ENCODE measurements around the gene FMN1. TPM values are rescaled to one million over a fixed set of nuclear protein-coding genes. Genes with fewer than 3 reads are reported as not detected.

FMN1 gene
- total RNA-seq, 2 donors from 2014 or later, result 0.60 to 1.1 TPM

GRCh38 chr15:32746116-32746857 lies 448.2 kb downstream of the FMN1 start:
- H3K4me3 Mint-ChIP-seq, result no peak overlapping the region
- peaks cover 6% of the 10 kb centered on the region for H3K9me3 Mint-ChIP-seq
- peaks cover 4% of the 10 kb centered on the region for H3K4me1 Mint-ChIP-seq
- DNase-seq, result no peak
- H3K36me3 ChIP-seq (ENCODE audit: control insufficient read depth, insufficient read depth, low read length), result no peaks in the 10 kb centered on the region
- no peak overlapping the region for H3K27ac Mint-ChIP-seq
- H3K4me1 ChIP-seq (ENCODE audit: control insufficient read depth, insufficient read depth, low read length), result no peaks in the 10 kb centered on the region
- H3K27ac ChIP-seq (ENCODE audit: low read depth, low read length), result no peak overlapping the region
- H3K4me3 ChIP-seq (ENCODE audit: low read length), result no peak overlapping the region
- no peaks in the 10 kb centered on the region for H3K27me3 ChIP-seq (ENCODE audit: control insufficient read depth, insufficient read depth, low read length, poor library complexity, severe bottlenecking)
- H3K36me3 Mint-ChIP-seq (ENCODE audit: low read depth), result no peaks in the 10 kb centered on the region
- no peak overlapping the region for H3K9ac ChIP-seq (ENCODE audit: extremely low read depth, low read length, poor library complexity, severe bottlenecking)
- peaks cover 10% of the 10 kb centered on the region for H3K9me3 ChIP-seq (ENCODE audit: control insufficient read depth, low read length)
- TF ChIP-seq CTCF (conservative IDR thresholded peaks at IDR 0.05), result no peak
- WGBS, 2 experiments (ENCODE audit: insufficient coverage in 1 of 2, insufficient read length in 1 of 2), result 96 to 100% methylated on average over 1 to 3 of the region's 4 CpGs
- no peaks in the 10 kb centered on the region for H3K27me3 Mint-ChIP-seq (ENCODE audit: insufficient read depth)

DNA sequence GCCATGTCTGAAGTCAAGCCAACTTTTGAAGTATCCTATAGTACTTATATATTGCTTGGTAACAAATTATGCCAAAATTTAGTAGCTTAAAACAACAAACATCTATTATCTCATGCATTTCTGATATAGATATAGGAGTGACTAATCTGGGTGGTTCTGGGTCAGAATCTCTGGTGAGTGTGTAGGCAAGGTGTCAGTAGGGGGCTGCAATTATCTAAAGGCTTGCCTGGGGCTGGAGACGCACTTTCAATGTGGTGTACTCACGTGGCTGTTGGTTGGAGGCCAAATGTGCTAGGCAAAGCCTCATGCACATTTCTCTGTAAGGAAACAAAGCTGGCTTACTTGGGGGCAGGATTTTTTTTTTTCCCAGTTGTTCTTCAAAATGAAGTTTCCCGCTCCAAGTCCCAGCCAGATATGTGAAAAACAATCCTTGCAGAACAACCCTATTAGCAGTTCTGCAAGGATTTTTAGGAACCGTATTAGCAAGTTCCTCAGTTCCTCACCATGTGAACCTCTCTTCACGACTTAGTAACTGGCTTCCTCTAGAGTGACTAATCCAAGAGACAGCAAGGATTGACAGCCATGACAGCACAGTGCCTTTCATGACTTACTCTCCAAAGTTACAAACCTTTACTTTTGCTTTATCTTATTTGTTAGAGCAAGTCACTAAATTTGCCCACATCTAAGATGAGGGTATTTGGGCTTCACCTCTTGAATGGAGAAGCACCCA lies 450.9 kb downstream of the FMN1 start:
- H3K27ac Mint-ChIP-seq, result no peak overlapping the region
- Histone ChIP-seq H3K9me3 (ENCODE audit: control insufficient read depth, low read length) (peaks cover 24% of the 10 kb centered on the region), H3K4me1 (ENCODE audit: control insufficient read depth, insufficient read depth, low read length) (no peaks in the 10 kb centered on the region), H3K4me3 (ENCODE audit: low read length) (no peak overlapping the region), H3K36me3 (ENCODE audit: control insufficient read depth, insufficient read depth, low read length) (no peaks in the 10 kb centered on the region), H3K27me3 (ENCODE audit: control insufficient read depth, insufficient read depth, low read length, poor library complexity, severe bottlenecking) (no peaks in the 10 kb centered on the region), H3K27ac (ENCODE audit: low read depth, low read length) (no peak overlapping the region), H3K9ac (ENCODE audit: extremely low read depth, low read length, poor library complexity, severe bottlenecking) (no peak overlapping the region)
- H3K4me3 Mint-ChIP-seq, result no peak overlapping the region
- 75 to 84% methylated on average over 4 of the region's 5 CpGs for WGBS, 2 experiments (ENCODE audit: insufficient coverage in 1 of 2, insufficient read length in 1 of 2)
- no peak for DNase-seq
- H3K4me1 Mint-ChIP-seq, result peaks cover 18% of the 10 kb centered on the region
- no peaks in the 10 kb centered on the region for H3K36me3 Mint-ChIP-seq (ENCODE audit: low read depth)
- no peaks in the 10 kb centered on the region for H3K27me3 Mint-ChIP-seq (ENCODE audit: insufficient read depth)
- peaks cover 21% of the 10 kb centered on the region for H3K9me3 Mint-ChIP-seq
- TF ChIP-seq CTCF (conservative IDR thresholded peaks at IDR 0.05), result no peak

DNA sequence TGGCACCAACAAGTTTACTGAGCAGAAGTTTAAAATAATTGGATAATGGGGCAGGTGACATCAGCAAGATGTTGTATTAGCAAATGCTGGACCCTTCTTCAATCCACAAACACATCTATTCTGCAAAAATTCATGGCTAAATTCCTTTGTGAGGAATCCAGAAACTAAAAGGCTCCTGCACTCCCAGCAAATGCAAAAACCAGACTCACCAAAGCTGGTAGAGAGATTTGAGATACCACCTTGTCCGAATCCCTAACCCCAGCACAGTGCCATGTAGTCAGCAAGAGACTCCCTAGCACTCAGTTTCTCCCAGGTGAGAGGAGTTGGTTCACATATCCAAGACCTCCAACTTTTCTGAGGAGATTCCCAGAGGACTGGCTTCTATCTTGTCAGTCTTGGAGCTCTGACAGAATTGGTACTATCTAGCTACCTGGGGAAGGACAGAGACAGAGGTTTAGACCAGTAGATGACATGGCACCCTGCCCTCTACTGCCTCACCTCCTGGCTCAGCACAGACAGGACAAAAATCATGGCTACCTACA lies 454.9 kb downstream of the FMN1 start:
- no peak for DNase-seq
- H3K4me1 ChIP-seq (ENCODE audit: control insufficient read depth, insufficient read depth, low read length), result no peaks in the 10 kb centered on the region

More for the DNA sequence above, 454.9 kb downstream of the FMN1 start:
- Mint-ChIP-seq H3K27ac (no peak overlapping the region), H3K36me3 (ENCODE audit: low read depth) (peaks cover 3% of the 10 kb centered on the region), H3K4me3 (no peak overlapping the region), H3K4me1 (peaks cover 19% of the 10 kb centered on the region), H3K27me3 (ENCODE audit: insufficient read depth) (peaks cover 2% of the 10 kb centered on the region), H3K9me3 (peaks cover 28% of the 10 kb centered on the region)
- no peak for TF ChIP-seq CTCF (conservative IDR thresholded peaks at IDR 0.05)
- H3K36me3 ChIP-seq (ENCODE audit: control insufficient read depth, insufficient read depth, low read length), result no peaks in the 10 kb centered on the region
- peaks cover 24% of the 10 kb centered on the region for H3K9me3 ChIP-seq (ENCODE audit: control insufficient read depth, low read length)
- WGBS, 2 experiments (ENCODE audit: insufficient coverage in 1 of 2, insufficient read length in 1 of 2), result 89% methylated on average over 1 of the region's 1 CpG; no CpG with 5 or more reads in 1 of the 2 experiments
- no peaks in the 10 kb centered on the region for H3K27me3 ChIP-seq (ENCODE audit: control insufficient read depth, insufficient read depth, low read length, poor library complexity, severe bottlenecking)
- no peak overlapping the region for H3K4me3 ChIP-seq (ENCODE audit: low read length)
- no peak overlapping the region for H3K9ac ChIP-seq (ENCODE audit: extremely low read depth, low read length, poor library complexity, severe bottlenecking)
- no peak overlapping the region for H3K27ac ChIP-seq (ENCODE audit: low read depth, low read length)

Measured in endodermal cell (in vitro differentiated cells).